SHP77 treated with DMSO at 0.1 percent for 48 hours (cell line): Measurements from ENCODE around the gene STUM.
A peak's percentile ranks its signal among the peaks of the same experiment; 100 is the strongest.
"Not testable (repeated sequence)": the region's sequence is repeated elsewhere in the genome, so short reads cannot be mapped to it uniquely, and the experiment has no call there.

ENCODE experiments used
- DNase-seq: peaks from one replicate; lab custom pipeline; 2025; lab: John Stamatoyannopoulos, UW

The STUM gene

GRCh38 chr1:226604560-226605317 lies 56.2 kb downstream of the STUM start:
- no peak for DNase-seq

GRCh38 chr1:226605318-226605950 lies 56.9 kb downstream of the STUM start:
- DNase-seq, result no peak

GRCh38 chr1:226606311-226607267 lies 58.0 kb downstream of the STUM start:
- DNase-seq, result no peak

GRCh38 chr1:226607268-226607660 lies 58.7 kb downstream of the STUM start:
- DNase-seq, result no peak

- DNase-seq, result no peak
Observed at GRCh38 chr1:226607821-226608220, 59.3 kb downstream of the STUM start.

GRCh38 chr1:226608699-226609505 lies 60.3 kb downstream of the STUM start:
- DNase-seq, result peak; percentile 39

- DNase-seq, result no peak
Observed at GRCh38 chr1:226609836-226610455, 61.4 kb downstream of the STUM start.

- no peak for DNase-seq
Observed at GRCh38 chr1:226610671-226611070, 62.1 kb downstream of the STUM start.

GRCh38 chr1:226611301-226611700 lies 62.7 kb downstream of the STUM start:
- DNase-seq, result no peak

GRCh38 chr1:226611980-226612379 lies 63.4 kb downstream of the STUM start:
- DNase-seq, result not testable (repeated sequence)

GRCh38 chr1:226615876-226616275 lies 67.3 kb downstream of the STUM start:
- DNase-seq, result no peak

GRCh38 chr1:226616636-226617035 lies 68.1 kb downstream of the STUM start:
- DNase-seq, result no peak

- DNase-seq, result no peak
Observed at GRCh38 chr1:226617109-226617508, 68.5 kb downstream of the STUM start.

GRCh38 chr1:226617719-226618118 lies 69.2 kb downstream of the STUM start:
- DNase-seq, result not testable (repeated sequence)

- DNase-seq, result no peak
Observed at GRCh38 chr1:226618380-226618779, 69.8 kb downstream of the STUM start.

GRCh38 chr1:226619031-226619430 lies 70.5 kb downstream of the STUM start:
- no peak for DNase-seq

- no peak for DNase-seq
Observed at GRCh38 chr1:226622012-226622411, 73.4 kb downstream of the STUM start.

GRCh38 chr1:226624526-226624925 lies 76.0 kb downstream of the STUM start:
- no peak for DNase-seq

- DNase-seq, result no peak
Observed at GRCh38 chr1:226625326-226625725, 76.8 kb downstream of the STUM start.

- DNase-seq, result no peak
Observed at GRCh38 chr1:226625832-226626576, 77.4 kb downstream of the STUM start.

- DNase-seq, result peak; percentile 24
Observed at GRCh38 chr1:226626577-226626956, 78.0 kb downstream of the STUM start.
